GM19193 (cell line): ENCODE results near the gene KLHL29.

Source experiments
- POLR2A ChIP-seq: IDR thresholded peaks from 4 replicates; pipeline ENCODE4 v1.6.1; 2011; ENCODE audit not compliant: insufficient read depth, insufficient read length; ENCODE audit errors: extremely low read depth

Gene KLHL29

GRCh38 chr2:23687713-23688112 is 302.7 kb downstream of the KLHL29 start:
- no peak for TF ChIP-seq POLR2A

- TF ChIP-seq POLR2A = no peak
These were observed 303.6 kb downstream of the KLHL29 start for GRCh38 chr2:23688486-23689130.

GRCh38 chr2:23689131-23689700 is 304.2 kb downstream of the KLHL29 start:
- no peak for TF ChIP-seq POLR2A

- TF ChIP-seq POLR2A = no peak
These were observed 304.9 kb downstream of the KLHL29 start for GRCh38 chr2:23689891-23690290.

- TF ChIP-seq POLR2A = no peak
These were observed 305.6 kb downstream of the KLHL29 start for GRCh38 chr2:23690421-23691105.

GRCh38 chr2:23691106-23691470 is 306.1 kb downstream of the KLHL29 start:
- TF ChIP-seq POLR2A = no peak

GRCh38 chr2:23691565-23691964 is 306.6 kb downstream of the KLHL29 start:
- no peak for TF ChIP-seq POLR2A

GRCh38 chr2:23692263-23692662 is 307.3 kb downstream of the KLHL29 start:
- TF ChIP-seq POLR2A = no peak

- no peak for TF ChIP-seq POLR2A
These were observed 308.0 kb downstream of the KLHL29 start for GRCh38 chr2:23692851-23693605.

- no peak for TF ChIP-seq POLR2A
These were observed 308.6 kb downstream of the KLHL29 start for GRCh38 chr2:23693606-23693951.

GRCh38 chr2:23694058-23695045 is 309.4 kb downstream of the KLHL29 start:
- TF ChIP-seq POLR2A = no peak

- TF ChIP-seq POLR2A = no peak
These were observed 310.4 kb downstream of the KLHL29 start for GRCh38 chr2:23695214-23695889.

- no peak for TF ChIP-seq POLR2A
These were observed 311.1 kb downstream of the KLHL29 start for GRCh38 chr2:23695890-23696751.
